WTC11 (cell line): ENCODE data around the gene XPNPEP1.

Experiments
- ATF2 ChIP-seq: sonication (generic); formaldehyde crosslinking; IDR thresholded peaks from 2 replicates; pipeline ENCODE4 v1.8.1; 2022; ENCODE audit warnings: low read depth, missing genetic modification reagents, borderline replicate concordance
- E2F1 ChIP-seq: sonication (generic); formaldehyde crosslinking; IDR thresholded peaks from 2 replicates; pipeline ENCODE4 v1.8.0; 2022; ENCODE audit warnings: mild to moderate bottlenecking, missing genetic modification reagents
- FOXP1 ChIP-seq: sonication (generic); formaldehyde crosslinking; IDR thresholded peaks from 2 replicates; pipeline ENCODE4 v1.8.0; 2022; ENCODE audit warnings: missing genetic modification reagents, mild to moderate bottlenecking, moderate library complexity, borderline replicate concordance
- HMGA2 ChIP-seq: fragments of 250-450 bp; sonication (Bioruptor Pico); IDR thresholded peaks from 2 replicates; pipeline ENCODE4 v1.4.0; 2021; ENCODE audit warnings: mild to moderate bottlenecking, moderate library complexity
- NFYB ChIP-seq: sonication (generic); formaldehyde crosslinking; conservative IDR thresholded peaks from 2 replicates; pipeline ENCODE4 v1.8.0; 2022; ENCODE audit warnings: low read depth, missing genetic modification reagents
- SMAD4 ChIP-seq: sonication (generic); formaldehyde crosslinking; IDR thresholded peaks from 2 replicates; pipeline ENCODE4 v1.8.0; 2022; ENCODE audit warnings: mild to moderate bottlenecking, missing genetic modification reagents
- SP1 ChIP-seq: sonication (generic); formaldehyde crosslinking; conservative IDR thresholded peaks from 2 replicates; pipeline ENCODE4 v1.8.1; 2022; ENCODE audit warnings: missing genetic modification reagents
- ZBTB21 ChIP-seq: sonication (generic); formaldehyde crosslinking; IDR thresholded peaks from 2 replicates; pipeline ENCODE4 v1.8.1; 2023; ENCODE audit warnings: mild to moderate bottlenecking, missing genetic modification reagents, borderline replicate concordance
- TF ChIP-seq, protein P1 (sequence below): sonication (generic); formaldehyde crosslinking; IDR thresholded peaks from 2 replicates; pipeline ENCODE4 v1.8.1; 2023; ENCODE audit warnings: mild to moderate bottlenecking, missing genetic modification reagents, moderate library complexity
- TF ChIP-seq, protein P2 (sequence below): fragments of 200-600 bp; IDR thresholded peaks from 2 replicates; pipeline ENCODE4 v1.8.0; 2022; ENCODE audit warnings: antibody characterized with exemption
- TF ChIP-seq, protein P3 (sequence below): fragments of 250-450 bp; sonication (Bioruptor Pico); IDR thresholded peaks from 2 replicates; pipeline ENCODE4 v2.1.2; 2022; ENCODE audit warnings: mild to moderate bottlenecking, moderate library complexity
- TF ChIP-seq, protein P4 (sequence below): sonication (generic); formaldehyde crosslinking; IDR thresholded peaks from 2 replicates; pipeline ENCODE4 v1.8.1; 2022; ENCODE audit warnings: mild to moderate bottlenecking, moderate library complexity, missing genetic modification reagents

- TF ChIP-seq NFYB (no peak), E2F1 (CRISPR knock-in tag) (no peak), SMAD4 (CRISPR knock-in tag) (no peak), SP1 (CRISPR knock-in tag) (no peak), ZBTB21 (CRISPR knock-in tag) (no peak), ATF2 (CRISPR knock-in tag) (no peak), FOXP1 (CRISPR knock-in tag) (no peak), HMGA2 (CRISPR knock-in tag) (no peak)
- TF ChIP-seq, protein P1, sequence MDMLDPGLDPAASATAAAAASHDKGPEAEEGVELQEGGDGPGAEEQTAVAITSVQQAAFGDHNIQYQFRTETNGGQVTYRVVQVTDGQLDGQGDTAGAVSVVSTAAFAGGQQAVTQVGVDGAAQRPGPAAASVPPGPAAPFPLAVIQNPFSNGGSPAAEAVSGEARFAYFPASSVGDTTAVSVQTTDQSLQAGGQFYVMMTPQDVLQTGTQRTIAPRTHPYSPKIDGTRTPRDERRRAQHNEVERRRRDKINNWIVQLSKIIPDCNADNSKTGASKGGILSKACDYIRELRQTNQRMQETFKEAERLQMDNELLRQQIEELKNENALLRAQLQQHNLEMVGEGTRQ (CRISPR knock-in tag) = no peak
- TF ChIP-seq, protein P2, sequence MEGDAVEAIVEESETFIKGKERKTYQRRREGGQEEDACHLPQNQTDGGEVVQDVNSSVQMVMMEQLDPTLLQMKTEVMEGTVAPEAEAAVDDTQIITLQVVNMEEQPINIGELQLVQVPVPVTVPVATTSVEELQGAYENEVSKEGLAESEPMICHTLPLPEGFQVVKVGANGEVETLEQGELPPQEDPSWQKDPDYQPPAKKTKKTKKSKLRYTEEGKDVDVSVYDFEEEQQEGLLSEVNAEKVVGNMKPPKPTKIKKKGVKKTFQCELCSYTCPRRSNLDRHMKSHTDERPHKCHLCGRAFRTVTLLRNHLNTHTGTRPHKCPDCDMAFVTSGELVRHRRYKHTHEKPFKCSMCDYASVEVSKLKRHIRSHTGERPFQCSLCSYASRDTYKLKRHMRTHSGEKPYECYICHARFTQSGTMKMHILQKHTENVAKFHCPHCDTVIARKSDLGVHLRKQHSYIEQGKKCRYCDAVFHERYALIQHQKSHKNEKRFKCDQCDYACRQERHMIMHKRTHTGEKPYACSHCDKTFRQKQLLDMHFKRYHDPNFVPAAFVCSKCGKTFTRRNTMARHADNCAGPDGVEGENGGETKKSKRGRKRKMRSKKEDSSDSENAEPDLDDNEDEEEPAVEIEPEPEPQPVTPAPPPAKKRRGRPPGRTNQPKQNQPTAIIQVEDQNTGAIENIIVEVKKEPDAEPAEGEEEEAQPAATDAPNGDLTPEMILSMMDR = no peak
- TF ChIP-seq, protein P3, sequence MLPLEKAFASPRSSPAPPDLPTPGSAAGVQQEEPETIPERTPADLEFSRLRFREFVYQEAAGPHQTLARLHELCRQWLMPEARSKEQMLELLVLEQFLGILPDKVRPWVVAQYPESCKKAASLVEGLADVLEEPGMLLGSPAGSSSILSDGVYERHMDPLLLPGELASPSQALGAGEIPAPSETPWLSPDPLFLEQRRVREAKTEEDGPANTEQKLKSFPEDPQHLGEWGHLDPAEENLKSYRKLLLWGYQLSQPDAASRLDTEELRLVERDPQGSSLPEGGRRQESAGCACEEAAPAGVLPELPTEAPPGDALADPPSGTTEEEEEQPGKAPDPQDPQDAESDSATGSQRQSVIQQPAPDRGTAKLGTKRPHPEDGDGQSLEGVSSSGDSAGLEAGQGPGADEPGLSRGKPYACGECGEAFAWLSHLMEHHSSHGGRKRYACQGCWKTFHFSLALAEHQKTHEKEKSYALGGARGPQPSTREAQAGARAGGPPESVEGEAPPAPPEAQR (CRISPR knock-in tag) = no peak
- TF ChIP-seq, protein P4, sequence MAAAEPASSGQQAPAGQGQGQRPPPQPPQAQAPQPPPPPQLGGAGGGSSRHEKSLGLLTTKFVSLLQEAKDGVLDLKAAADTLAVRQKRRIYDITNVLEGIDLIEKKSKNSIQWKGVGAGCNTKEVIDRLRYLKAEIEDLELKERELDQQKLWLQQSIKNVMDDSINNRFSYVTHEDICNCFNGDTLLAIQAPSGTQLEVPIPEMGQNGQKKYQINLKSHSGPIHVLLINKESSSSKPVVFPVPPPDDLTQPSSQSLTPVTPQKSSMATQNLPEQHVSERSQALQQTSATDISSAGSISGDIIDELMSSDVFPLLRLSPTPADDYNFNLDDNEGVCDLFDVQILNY (CRISPR knock-in tag) = no peak
Observed at GRCh38 chr10:109861081-109861480, 62.2 kb downstream of the XPNPEP1 start.
